OCI-M2 (cell line): ENCODE results near the gene SLC17A7.

Experiments used
- DNase-seq: peaks from one replicate; lab custom pipeline; 2025; ENCODE audit not compliant: unreplicated experiment; lab: John Stamatoyannopoulos, UW

SLC17A7 gene

GRCh38 chr19:49428547-49429451 lies 12.5 kb downstream of the SLC17A7 start:
- no peak for DNase-seq

- DNase-seq: no peak
Observed at GRCh38 chr19:49427855-49428546, 13.3 kb downstream of the SLC17A7 start.

GRCh38 chr19:49427339-49427738 lies 14.0 kb downstream of the SLC17A7 start:
- DNase-seq: no peak

- DNase-seq: no peak
Observed at GRCh38 chr19:49425922-49426592, 15.3 kb downstream of the SLC17A7 start.

- no peak for DNase-seq
Observed at GRCh38 chr19:49425178-49425577, 16.1 kb downstream of the SLC17A7 start, which contains the start of gene GFY. GFY (plus strand) TSS chr19:49425388; CDS start chr19:49426431, 1,043 bp downstream.

GRCh38 chr19:49423985-49424303 lies 17.4 kb downstream of the SLC17A7 start:
- DNase-seq: no peak

GRCh38 chr19:49423071-49423984 lies 18.0 kb downstream of the SLC17A7 start, which contains the start of gene PTH2:
PTH2 (minus strand) TSS chr19:49423441; CDS start chr19:49423339, 102 bp downstream.
- no peak for DNase-seq

GRCh38 chr19:49422407-49423070 lies 18.8 kb downstream of the SLC17A7 start:
- no peak for DNase-seq

GRCh38 chr19:49421878-49422202 lies 19.5 kb downstream of the SLC17A7 start:
- DNase-seq: no peak

- no peak for DNase-seq
Observed at GRCh38 chr19:49421039-49421877, 20.1 kb downstream of the SLC17A7 start.

GRCh38 chr19:49420227-49420626 lies 21.1 kb downstream of the SLC17A7 start:
- no peak for DNase-seq

- no peak for DNase-seq
Observed at GRCh38 chr19:49419173-49419572, 22.2 kb downstream of the SLC17A7 start.

- DNase-seq: no peak
Observed at GRCh38 chr19:49418511-49418910, 22.8 kb downstream of the SLC17A7 start.

GRCh38 chr19:49417088-49417487 lies 24.2 kb downstream of the SLC17A7 start:
- no peak for DNase-seq

- no peak for DNase-seq
Observed at GRCh38 chr19:49415810-49416200, 25.5 kb downstream of the SLC17A7 start.

GRCh38 chr19:49415102-49415809 lies 26.1 kb downstream of the SLC17A7 start:
- no peak for DNase-seq

- no peak for DNase-seq
Observed at GRCh38 chr19:49414256-49414655, 27.1 kb downstream of the SLC17A7 start.

GRCh38 chr19:49413348-49413747 lies 28.0 kb downstream of the SLC17A7 start:
- DNase-seq: no peak
